Measurements from ENCODE around the gene CDHR1. TPM values are rescaled to one million over a fixed set of nuclear protein-coding genes. Genes with fewer than 3 reads are reported as not detected.

The CDHR1 gene
- total and polyA plus RNA-seq, 10 of the 15 experiments (the other 5 are each of a cell fraction or from before 2014, with no cell fraction given) = 0.17 to 3.0 (median 0.34) TPM

DNA sequence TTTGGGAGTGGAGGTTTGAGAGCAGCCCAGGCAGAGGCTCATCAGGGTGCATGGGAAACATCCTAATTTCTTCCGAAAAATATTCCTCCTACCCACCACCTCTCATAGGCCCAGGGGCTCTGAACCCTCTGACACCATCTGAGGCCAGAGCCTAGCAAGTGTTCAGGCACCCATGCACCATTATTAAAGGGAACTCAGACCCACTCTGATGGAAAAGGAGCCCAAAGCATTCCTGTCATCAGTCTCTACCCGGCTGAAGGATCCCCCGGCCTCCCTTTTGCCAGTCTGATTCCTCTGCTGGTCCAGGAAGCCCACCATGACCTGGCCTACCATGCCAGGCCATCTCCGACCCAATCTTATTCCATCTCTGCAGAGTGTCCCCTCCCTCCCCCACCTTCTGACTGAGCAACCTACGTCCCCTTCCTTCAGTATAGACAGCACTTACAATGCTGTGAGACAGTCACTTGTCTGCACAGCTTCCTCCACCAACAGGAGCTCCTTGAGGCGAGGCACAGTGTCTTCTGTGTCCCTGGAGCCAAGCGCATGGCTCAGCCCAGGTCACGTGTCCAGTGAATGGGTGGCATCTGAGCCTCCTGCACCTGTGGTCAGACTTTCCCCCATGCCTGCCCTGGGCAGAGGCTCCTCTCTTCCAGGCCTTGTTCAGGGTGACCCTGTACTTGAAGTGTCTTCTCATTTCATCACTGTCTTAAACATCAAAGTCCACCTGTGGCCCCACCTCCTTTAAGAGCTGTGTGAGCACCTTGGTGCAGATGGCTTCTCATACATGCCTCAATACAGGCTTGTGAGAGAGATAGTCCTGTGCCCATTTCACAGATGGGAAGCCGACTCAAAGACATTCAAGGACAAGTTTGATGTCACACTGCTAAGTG is 21.6 kb upstream of the CDHR1 start:
- Histone ChIP-seq H3K4me2 (ENCODE audit: control insufficient read depth, insufficient read depth) (peak overlapping the region; percentile 86), H3K27me3 (replicated peaks in 1 of 2; ENCODE audit: control insufficient read depth in 2 of 2, insufficient read depth in 2 of 2, low read length in 1 of 2) (no peaks in the 10 kb centered on the region), H3K36me3 (ENCODE audit: control insufficient read depth in 2 of 2, insufficient read depth in 2 of 2, low read length in 1 of 2) (no peaks in the 10 kb centered on the region; a peak in 1 of 4 replicates), H3K9me3 (replicated peaks; ENCODE audit: control insufficient read depth, insufficient read depth, low read length) (no peaks in the 10 kb centered on the region), H3K27ac (ENCODE audit: control insufficient read depth, insufficient read depth) (peak overlapping the region; percentile 98), H2AFZ (ENCODE audit: control insufficient read depth, low read depth, low read length) (peak overlapping the region; percentile 32; the same call in 1 of the 2 replicates), H4K20me1 (ENCODE audit: control insufficient read depth, insufficient read depth) (no peaks in the 10 kb centered on the region), H3K4me1 (ENCODE audit: control insufficient read depth, insufficient read depth, low read length) (peaks cover 32% of the 10 kb centered on the region), H3K79me2 (ENCODE audit: control insufficient read depth, insufficient read depth, low read length) (peaks cover 37% of the 10 kb centered on the region), H3K4me3 (peak overlapping the region; percentile 24; the same call in 1 of the 2 replicates), H3K9ac (ENCODE audit: control insufficient read depth, insufficient read depth, low read length) (peak overlapping the region; percentile 93)
- intact Hi-C loops (cut with micrococcal nuclease; ENCODE audit: unreplicated experiment) = loop anchor here (5.0 to 10.0 kb wide), 2 partner anchors 160 to 1248 kb away; no protein-coding TSS in a partner anchor
- SMC1A ChIA-PET (ENCODE audit: uncharacterized antibody, unreplicated experiment) = interaction anchor here (0.6 to 3.6 kb wide), 7 partner anchors 8 to 225 kb away, joined by 3 to 18 read pairs (median 6); no protein-coding TSS in a partner anchor
- 46% methylated on average over 9 of the region's 9 CpGs for WGBS (ENCODE audit: insufficient coverage, insufficient replicate concordance, low lambda C conversion rate, missing lambda C conversion rate)
- no peak for DNase-seq (ENCODE audit: low read depth, low spot score)
- RAD21 ChIA-PET (ENCODE audit: unreplicated experiment) = interaction anchor here (0.6 to 1.1 kb wide), 5 partner anchors 23 to 157 kb away, joined by 3 read pairs; no protein-coding TSS in a partner anchor
- CTCF ChIA-PET = interaction anchor here (1.1 to 6.4 kb wide), 8 partner anchors 8 to 42 kb away, joined by 3 to 35 read pairs (median 4); partner anchors contain the start of gene GHITM
- FAIRE-seq = no peak
- ATAC-seq = peak; percentile 74
- in situ Hi-C loops (cut with MboI) = no loop called here
- POLR2A ChIA-PET = interaction anchor here (0.7 kb wide), 2 partner anchors 34 to 36 kb away, joined by 3 read pairs; partner anchors contain the start of gene GHITM
- BruUV-seq (replicated peaks) = TSS peak; percentile 64
- TF ChIP-seq SMC3 (IDR thresholded peaks at IDR 0.05; ENCODE audit: borderline replicate concordance, low read length) = no peak
- TF ChIP-seq, protein P1, sequence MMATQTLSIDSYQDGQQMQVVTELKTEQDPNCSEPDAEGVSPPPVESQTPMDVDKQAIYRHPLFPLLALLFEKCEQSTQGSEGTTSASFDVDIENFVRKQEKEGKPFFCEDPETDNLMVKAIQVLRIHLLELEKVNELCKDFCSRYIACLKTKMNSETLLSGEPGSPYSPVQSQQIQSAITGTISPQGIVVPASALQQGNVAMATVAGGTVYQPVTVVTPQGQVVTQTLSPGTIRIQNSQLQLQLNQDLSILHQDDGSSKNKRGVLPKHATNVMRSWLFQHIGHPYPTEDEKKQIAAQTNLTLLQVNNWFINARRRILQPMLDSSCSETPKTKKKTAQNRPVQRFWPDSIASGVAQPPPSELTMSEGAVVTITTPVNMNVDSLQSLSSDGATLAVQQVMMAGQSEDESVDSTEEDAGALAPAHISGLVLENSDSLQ (IDR thresholded peaks at IDR 0.05) = no peak
- TF ChIP-seq LARP7 (IDR thresholded peaks at IDR 0.05) = peak; percentile 17; the same call in 1 of the 2 replicates
- TF ChIP-seq, protein P2, sequence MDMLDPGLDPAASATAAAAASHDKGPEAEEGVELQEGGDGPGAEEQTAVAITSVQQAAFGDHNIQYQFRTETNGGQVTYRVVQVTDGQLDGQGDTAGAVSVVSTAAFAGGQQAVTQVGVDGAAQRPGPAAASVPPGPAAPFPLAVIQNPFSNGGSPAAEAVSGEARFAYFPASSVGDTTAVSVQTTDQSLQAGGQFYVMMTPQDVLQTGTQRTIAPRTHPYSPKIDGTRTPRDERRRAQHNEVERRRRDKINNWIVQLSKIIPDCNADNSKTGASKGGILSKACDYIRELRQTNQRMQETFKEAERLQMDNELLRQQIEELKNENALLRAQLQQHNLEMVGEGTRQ (IDR thresholded peaks at IDR 0.05; ENCODE audit: borderline replicate concordance, low read depth, low read length) = peak; percentile 41; the same call in 1 of the 2 replicates
- no peak for TF ChIP-seq RCOR1 (conservative IDR thresholded peaks at IDR 0.05; ENCODE audit: low read depth, low read length)
- no peak for TF ChIP-seq REST (IDR thresholded peaks at IDR 0.05; ENCODE audit: low read depth, low read length)
- 0 out of 2 replicates have a peak, but pooled peaks have one; percentile 29 for TF ChIP-seq CHD2 (IDR thresholded peaks at IDR 0.05; ENCODE audit: borderline replicate concordance, low read depth, low read length)
- TF ChIP-seq ZNF274 (IDR thresholded peaks at IDR 0.05; ENCODE audit: insufficient read depth, insufficient read length) = no peak
- TF ChIP-seq ATF3 (IDR thresholded peaks at IDR 0.05; ENCODE audit: borderline replicate concordance, extremely low read depth, low read depth, low read length) = no peak
- TF ChIP-seq FOXM1 (IDR thresholded peaks at IDR 0.05; ENCODE audit: low read depth, low read length) = no peak
- no peak for TF ChIP-seq ASH2L (IDR thresholded peaks at IDR 0.05; ENCODE audit: borderline replicate concordance, low read depth)
